OCI-LY3 (cell line): Measurements from ENCODE around the gene ARHGAP15.

ENCODE experiments used
- H2AFZ ChIP-seq: fragments of 200-600, 300-600 bp; shearing (Covaris generic); 2 replicates; pipeline ENCODE4 v1.6.0; 2014; ENCODE audit warnings: antibody characterized with exemption, low read depth, low read length
- H3K27ac ChIP-seq: fragments of 200-600, 300-600 bp; sonication (generic); 2 replicates; pipeline ENCODE4 v1.5.1; 2014; ENCODE audit warnings: mild to moderate bottlenecking, low read length, moderate library complexity, mixed read lengths
- H3K27me3 ChIP-seq: fragments of 200-600, 300-600 bp; sonication (generic); 2 replicates; pipeline ENCODE4 v1.6.1; 2014; ENCODE audit warnings: low read depth, low read length, mixed read lengths
- H3K36me3 ChIP-seq: fragments of 200-600, 300-600 bp; sonication (generic); replicated peaks from 2 replicates; pipeline ENCODE3; 2014; ENCODE audit warnings: low read depth, low read length, mixed read lengths
- H3K4me1 ChIP-seq: fragments of 300-600, 200-600 bp; sonication (generic); 2 replicates; pipeline ENCODE4 v1.6.1; 2014; ENCODE audit warnings: low read length, mixed read lengths
- H3K4me2 ChIP-seq: fragments of 200-600, 300-600 bp; sonication (generic); 2 replicates; pipeline ENCODE4 v1.6.1; 2014; ENCODE audit warnings: low read length, mixed read lengths
- H3K4me3 ChIP-seq: fragments of 300-600, 200-600 bp; sonication (generic); 2 replicates; pipeline ENCODE4 v1.5.1; 2014; ENCODE audit warnings: antibody characterized with exemption, mild to moderate bottlenecking, low read length, moderate library complexity
- H3K79me2 ChIP-seq: fragments of 300-600, 200-600 bp; shearing (Covaris generic); 2 replicates; pipeline ENCODE4 v1.6.1; 2014; ENCODE audit warnings: mild to moderate bottlenecking, low read length, mixed read lengths
- H3K9ac ChIP-seq: fragments of 300-600, 200-600 bp; shearing (Covaris generic); 2 replicates; pipeline ENCODE4 v1.6.0; 2014; ENCODE audit warnings: mild to moderate bottlenecking, low read length, moderate library complexity
- H3K9me3 ChIP-seq: fragments of 200-600, 300-600 bp; shearing (Covaris generic); 2 replicates; pipeline ENCODE4 v1.6.1; 2014; ENCODE audit warnings: low read length, mixed read lengths; ENCODE audit not compliant: insufficient read depth
- H4K20me1 ChIP-seq: fragments of 200-600, 300-600 bp; sonication (generic); 2 replicates; pipeline ENCODE4 v1.6.1; 2016; ENCODE audit warnings: low read length, mixed read lengths; ENCODE audit not compliant: insufficient read depth
- EZH2phosphoT487 ChIP-seq: fragments of 200-600 bp; shearing (Covaris generic); IDR thresholded peaks from 2 replicates; pipeline ENCODE4 v1.6.1; 2018; ENCODE audit warnings: antibody characterized with exemption, mixed run types, low read depth
- TF ChIP-seq, protein P1 (sequence below): fragments of 200-600, 300-600 bp; sonication (generic); IDR thresholded peaks from 2 replicates; pipeline ENCODE4 v1.5.1; 2014; ENCODE audit warnings: antibody characterized with exemption, low read length, low read depth

The ARHGAP15 gene

DNA sequence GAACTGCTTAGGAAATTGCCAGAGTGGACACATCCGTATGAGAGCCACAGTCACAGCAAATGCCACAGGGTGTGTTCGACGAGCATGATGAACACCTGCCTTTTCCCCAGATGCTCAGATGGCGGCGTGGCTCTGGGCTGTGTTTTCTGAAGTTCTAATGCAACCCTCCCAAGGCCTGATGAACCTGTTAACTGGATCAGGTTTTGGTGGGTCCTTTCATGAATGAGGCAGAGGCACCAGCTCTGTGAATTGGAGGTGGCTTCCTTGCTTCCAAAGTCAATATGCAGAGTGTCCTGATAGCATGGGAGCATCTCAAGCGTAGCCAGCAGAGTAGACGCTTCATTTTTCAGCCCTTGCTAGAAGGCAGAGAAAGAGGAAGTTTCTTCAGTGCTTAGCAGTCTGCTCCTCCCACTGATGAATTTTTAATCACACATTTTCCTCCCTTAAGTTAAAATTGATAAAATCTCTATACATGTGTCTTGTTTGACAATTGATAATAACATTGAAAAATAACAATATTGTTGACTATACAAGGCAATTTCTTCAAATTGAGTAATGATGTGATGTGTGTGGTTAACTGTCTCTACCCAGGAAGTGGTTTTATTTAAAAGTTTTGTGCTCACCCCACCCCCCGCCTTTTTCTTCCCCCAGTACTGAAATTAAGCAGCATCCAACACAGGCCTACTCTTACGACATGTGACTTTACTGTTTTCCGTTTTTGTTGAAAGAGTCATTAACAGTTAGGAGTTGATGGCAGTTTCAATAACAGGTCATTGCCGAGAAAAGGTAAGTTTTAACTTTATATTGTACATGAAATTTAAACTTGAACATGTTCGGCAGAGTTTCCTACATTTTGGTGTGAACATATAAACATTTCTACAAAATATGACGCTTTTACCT lies at the start of gene ARHGAP15:
ARHGAP15 (plus strand) TSS at position 739 of the 900 bp plus-strand sequence.
- Histone ChIP-seq H3K9me3 (no peaks in the 10 kb centered on the region), H3K27ac (peak within 1 kb of the TSS; percentile 93), H2AFZ (peak within 1 kb of the TSS; percentile 82), H3K9ac (peak within 1 kb of the TSS; percentile 83), H3K4me1 (peaks cover 33% of the 10 kb centered on the region), H3K4me3 (peak within 1 kb of the TSS; percentile 76), H3K4me2 (peak within 1 kb of the TSS; percentile 83), H3K36me3 (peaks cover 3% of the 10 kb centered on the region), H4K20me1 (no peaks in the 10 kb centered on the region), H3K27me3 (no peaks in the 10 kb centered on the region), H3K79me2 (peaks cover 44% of the 10 kb centered on the region)
- TF ChIP-seq, protein P1, sequence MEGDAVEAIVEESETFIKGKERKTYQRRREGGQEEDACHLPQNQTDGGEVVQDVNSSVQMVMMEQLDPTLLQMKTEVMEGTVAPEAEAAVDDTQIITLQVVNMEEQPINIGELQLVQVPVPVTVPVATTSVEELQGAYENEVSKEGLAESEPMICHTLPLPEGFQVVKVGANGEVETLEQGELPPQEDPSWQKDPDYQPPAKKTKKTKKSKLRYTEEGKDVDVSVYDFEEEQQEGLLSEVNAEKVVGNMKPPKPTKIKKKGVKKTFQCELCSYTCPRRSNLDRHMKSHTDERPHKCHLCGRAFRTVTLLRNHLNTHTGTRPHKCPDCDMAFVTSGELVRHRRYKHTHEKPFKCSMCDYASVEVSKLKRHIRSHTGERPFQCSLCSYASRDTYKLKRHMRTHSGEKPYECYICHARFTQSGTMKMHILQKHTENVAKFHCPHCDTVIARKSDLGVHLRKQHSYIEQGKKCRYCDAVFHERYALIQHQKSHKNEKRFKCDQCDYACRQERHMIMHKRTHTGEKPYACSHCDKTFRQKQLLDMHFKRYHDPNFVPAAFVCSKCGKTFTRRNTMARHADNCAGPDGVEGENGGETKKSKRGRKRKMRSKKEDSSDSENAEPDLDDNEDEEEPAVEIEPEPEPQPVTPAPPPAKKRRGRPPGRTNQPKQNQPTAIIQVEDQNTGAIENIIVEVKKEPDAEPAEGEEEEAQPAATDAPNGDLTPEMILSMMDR = peak; percentile 30
- no peak for TF ChIP-seq EZH2phosphoT487

DNA sequence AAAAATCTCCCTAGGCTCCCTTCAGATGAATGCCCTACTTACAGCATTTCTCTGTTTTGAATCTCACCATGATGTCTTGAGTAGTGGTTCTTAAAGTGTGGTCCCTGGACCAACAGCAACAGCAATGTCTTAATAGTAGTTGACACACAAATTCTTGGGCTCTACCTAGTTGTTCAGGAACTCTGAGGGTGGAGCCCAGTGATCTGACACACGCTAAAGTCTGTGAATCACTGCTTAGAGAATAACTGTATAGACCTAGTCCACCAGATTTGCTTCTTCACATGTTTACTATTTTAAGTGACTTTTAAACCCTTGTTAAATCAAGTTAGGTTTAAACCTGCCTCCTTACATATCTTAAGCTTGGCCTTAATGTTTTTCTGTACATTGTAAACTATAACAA lies 47.6 kb upstream of the ARHGAP15 start:
- Histone ChIP-seq H3K9ac (no peak overlapping the region), H3K4me1 (peaks cover 16% of the 10 kb centered on the region), H3K4me3 (no peak overlapping the region), H3K36me3 (no peaks in the 10 kb centered on the region), H3K79me2 (no peaks in the 10 kb centered on the region), H3K4me2 (no peak overlapping the region), H3K9me3 (no peaks in the 10 kb centered on the region), H3K27ac (no peak overlapping the region), H3K27me3 (no peaks in the 10 kb centered on the region), H4K20me1 (no peaks in the 10 kb centered on the region), H2AFZ (no peak overlapping the region)
- TF ChIP-seq, protein P1 = no peak
- TF ChIP-seq EZH2phosphoT487 = no peak

DNA sequence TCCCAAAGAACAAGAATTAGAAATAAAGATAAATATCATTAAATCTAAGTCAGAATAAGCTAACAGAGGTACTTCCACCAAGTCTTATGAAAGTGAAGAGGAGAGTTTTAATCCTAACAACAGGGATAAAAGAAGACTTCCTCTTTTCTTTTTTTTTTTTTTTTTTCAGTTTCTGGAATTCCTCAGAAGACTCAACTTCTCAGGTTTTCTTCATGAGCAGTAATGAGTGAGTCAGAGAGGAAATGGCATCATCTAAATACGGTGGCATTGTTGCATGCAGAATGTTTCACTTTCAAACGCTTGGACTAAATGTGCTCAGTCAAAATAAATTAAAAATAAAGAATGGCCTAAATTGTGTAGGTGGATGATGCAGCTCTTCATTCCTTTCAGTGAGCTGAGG lies 45.6 kb upstream of the ARHGAP15 start:
- no peaks in the 10 kb centered on the region for H3K9me3 ChIP-seq
- no peak overlapping the region for H3K4me3 ChIP-seq
- no peak overlapping the region for H2AFZ ChIP-seq
- H3K36me3 ChIP-seq = no peaks in the 10 kb centered on the region
- no peak overlapping the region for H3K9ac ChIP-seq
- TF ChIP-seq, protein P1 = no peak
- no peak for TF ChIP-seq EZH2phosphoT487
- no peaks in the 10 kb centered on the region for H4K20me1 ChIP-seq
- H3K4me2 ChIP-seq = no peak overlapping the region
- H3K27me3 ChIP-seq = no peaks in the 10 kb centered on the region
- no peak overlapping the region for H3K27ac ChIP-seq
- no peaks in the 10 kb centered on the region for H3K79me2 ChIP-seq
- H3K4me1 ChIP-seq = peaks cover 16% of the 10 kb centered on the region

DNA sequence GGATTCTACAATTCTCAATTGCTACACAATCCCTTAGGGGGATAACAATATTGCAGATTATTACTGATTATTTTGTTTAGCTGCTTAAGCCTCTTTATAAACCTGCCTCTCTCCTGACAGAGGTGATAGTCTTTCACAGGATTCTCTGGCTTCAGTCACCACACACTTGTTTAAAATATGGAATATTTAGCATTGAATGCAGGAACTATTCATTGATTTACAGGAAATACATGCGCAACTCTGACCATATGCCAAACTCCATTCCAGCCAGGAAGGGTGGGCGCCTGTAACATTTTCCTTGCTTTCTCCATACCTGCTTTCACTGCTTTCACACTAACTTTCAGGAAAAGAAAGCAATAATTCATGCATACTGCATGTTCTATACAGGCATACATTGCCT lies 44.8 kb upstream of the ARHGAP15 start:
- no peak overlapping the region for H3K27ac ChIP-seq
- H4K20me1 ChIP-seq = no peaks in the 10 kb centered on the region
- H3K4me3 ChIP-seq = no peak overlapping the region
- H3K9me3 ChIP-seq = no peaks in the 10 kb centered on the region
- H3K79me2 ChIP-seq = no peaks in the 10 kb centered on the region
- peaks cover 16% of the 10 kb centered on the region for H3K4me1 ChIP-seq
- no peaks in the 10 kb centered on the region for H3K36me3 ChIP-seq
- no peak overlapping the region for H3K9ac ChIP-seq
- no peak overlapping the region for H3K4me2 ChIP-seq
- H2AFZ ChIP-seq = no peak overlapping the region
- TF ChIP-seq, protein P1 = no peak
- TF ChIP-seq EZH2phosphoT487 = no peak
- no peaks in the 10 kb centered on the region for H3K27me3 ChIP-seq
